Measurements from ENCODE around the gene CCDC137.
A peak's percentile ranks its signal among the peaks of the same experiment; 100 is the strongest.

CCDC137 gene

GRCh38 chr17:81712468-81713003 is 46.0 kb downstream of the CCDC137 start (continued):
- TF ChIP-seq ZNF169 (tag by site-specific recombination; IDR thresholded peaks at IDR 0.05) (no peak), ZNF623 (tag by site-specific recombination; IDR thresholded peaks at IDR 0.05) (no peak), ZNF223 (tag by site-specific recombination; IDR thresholded peaks at IDR 0.05) (no peak), ZNF610 (tag by site-specific recombination; IDR thresholded peaks at IDR 0.05; ENCODE audit: borderline replicate concordance) (no peak), ZBTB7A (tag by site-specific recombination; IDR thresholded peaks at IDR 0.05; ENCODE audit: low read depth) (no peak), ZBTB8A (tag by site-specific recombination; IDR thresholded peaks at IDR 0.05) (peak; percentile 83), BCL11B (tag by site-specific recombination; IDR thresholded peaks at IDR 0.05; ENCODE audit: low read depth) (no peak), ZFP41 (tag by site-specific recombination; IDR thresholded peaks at IDR 0.05; ENCODE audit: borderline replicate concordance) (no peak), ZNF549 (tag by site-specific recombination; IDR thresholded peaks at IDR 0.05) (no peak), ZIC2 (tag by site-specific recombination; IDR thresholded peaks at IDR 0.05) (peak; percentile 61), ZSCAN30 (tag by site-specific recombination; IDR thresholded peaks at IDR 0.05) (peak; percentile 53), ZNF629 (tag by site-specific recombination; IDR thresholded peaks at IDR 0.05) (no peak), EGR2 (tag by site-specific recombination; IDR thresholded peaks at IDR 0.05; ENCODE audit: low read depth) (peak; percentile 42; the same call in 1 of the 2 replicates), ZSCAN18 (tag by site-specific recombination; IDR thresholded peaks at IDR 0.05) (no peak), ZXDB (tag by site-specific recombination; IDR thresholded peaks at IDR 0.05) (no peak), ZEB2 (tag by site-specific recombination; IDR thresholded peaks at IDR 0.05) (peak; percentile 53), ZNF423 (tag by site-specific recombination; IDR thresholded peaks at IDR 0.05) (0 out of 2 replicates have a peak, but pooled peaks have one; percentile 15), ZNF133 (tag by site-specific recombination; IDR thresholded peaks at IDR 0.05) (no peak), ZNF837 (tag by site-specific recombination; IDR thresholded peaks at IDR 0.05) (no peak), ZNF48 (tag by site-specific recombination; IDR thresholded peaks at IDR 0.05) (no peak), ZNF76 (tag by site-specific recombination; IDR thresholded peaks at IDR 0.05; ENCODE audit: borderline replicate concordance, low read depth) (no peak), ZNF398 (tag by site-specific recombination; IDR thresholded peaks at IDR 0.05) (peak; percentile 14; the same call in 1 of the 2 replicates), KLF10 (tag by site-specific recombination; IDR thresholded peaks at IDR 0.05) (peak; percentile 46; the same call in 1 of the 2 replicates), HOXA7 (CRISPR knock-in tag; IDR thresholded peaks at IDR 0.05; ENCODE audit: borderline replicate concordance) (no peak), ZNF830 (tag by site-specific recombination; IDR thresholded peaks at IDR 0.05; ENCODE audit: low read depth) (no peak), KLF8 (tag by site-specific recombination; IDR thresholded peaks at IDR 0.05) (peak; percentile 12; the same call in 1 of the 2 replicates), ZNF174 (tag by site-specific recombination; IDR thresholded peaks at IDR 0.05) (no peak), ZNF501 (tag by site-specific recombination; IDR thresholded peaks at IDR 0.05) (no peak), ZNF544 (tag by site-specific recombination; IDR thresholded peaks at IDR 0.05) (no peak), BCL11A (tag by site-specific recombination; IDR thresholded peaks at IDR 0.05; ENCODE audit: low read depth) (0 out of 2 replicates have a peak, but pooled peaks have one; percentile 17), ZNF704 (tag by site-specific recombination; IDR thresholded peaks at IDR 0.05) (no peak), ZFP37 (tag by site-specific recombination; IDR thresholded peaks at IDR 0.05) (no peak), SP3 (tag by site-specific recombination; IDR thresholded peaks at IDR 0.05) (no peak), ZNF335 (tag by site-specific recombination; conservative IDR thresholded peaks at IDR 0.05) (no peak; the same call in none of the 2 replicates), GFI1B (tag by site-specific recombination; IDR thresholded peaks at IDR 0.05) (no peak), ZNF274 (IDR thresholded peaks at IDR 0.05; ENCODE audit: low read length) (no peak), ZNF274 (tag by site-specific recombination; IDR thresholded peaks at IDR 0.05; ENCODE audit: borderline replicate concordance) (no peak), ZNF366 (tag by site-specific recombination; conservative IDR thresholded peaks at IDR 0.05) (no peak), ZNF211 (tag by site-specific recombination; IDR thresholded peaks at IDR 0.05; ENCODE audit: low read depth) (no peak), ZNF792 (tag by site-specific recombination; IDR thresholded peaks at IDR 0.05) (no peak), SP2 (tag by site-specific recombination; IDR thresholded peaks at IDR 0.05) (no peak)

All from HEK293 (cell line).